Endodermal cell (in vitro differentiated cells): ENCODE measurements around the gene TRPM3. TPM values are rescaled to one million over a fixed set of nuclear protein-coding genes. Genes with fewer than 3 reads are reported as not detected.

Experiments used
- DNase-seq: peaks from one replicate; pipeline ENCODE4 v3.0.0-alpha.2; 2017
- H3K27ac ChIP-seq: 2 replicates; pipeline ENCODE4 v1.5.1; 2013; ENCODE audit warnings: mild to moderate bottlenecking, low read depth, low read length, moderate library complexity
- H3K27me3 ChIP-seq: 2 replicates; pipeline ENCODE4 v1.6.1; 2013; ENCODE audit warnings: mild to moderate bottlenecking, low read length, moderate library complexity; ENCODE audit not compliant: insufficient read depth, control insufficient read depth, poor library complexity, severe bottlenecking
- H3K36me3 ChIP-seq: 2 replicates; pipeline ENCODE4 v1.7.0; 2013; ENCODE audit warnings: mild to moderate bottlenecking, low read length, moderate library complexity; ENCODE audit not compliant: control insufficient read depth, insufficient read depth
- H3K4me1 ChIP-seq: one replicate; pipeline ENCODE4 v1.7.0; 2013; ENCODE audit warnings: low read length; ENCODE audit not compliant: control insufficient read depth, insufficient read depth
- H3K4me3 ChIP-seq: 2 replicates; pipeline ENCODE4 v1.5.1; 2013; ENCODE audit warnings: mild to moderate bottlenecking, low read length, moderate library complexity
- H3K9ac ChIP-seq: 2 replicates; pipeline ENCODE4 v1.6.1; 2013; ENCODE audit warnings: mild to moderate bottlenecking, low read length, moderate library complexity; ENCODE audit not compliant: poor library complexity, severe bottlenecking; ENCODE audit errors: extremely low read depth
- H3K9me3 ChIP-seq: 2 replicates; pipeline ENCODE4 v1.6.1; 2013; ENCODE audit warnings: mild to moderate bottlenecking, low read length, moderate library complexity; ENCODE audit not compliant: control insufficient read depth
- H3K27ac Mint-ChIP-seq: 2 replicates; pipeline ENCODE4 v1.8.0; 2020; ENCODE audit warnings: mixed read lengths
- H3K27me3 Mint-ChIP-seq: 2 replicates; pipeline ENCODE4 v1.8.0; 2021; ENCODE audit warnings: mild to moderate bottlenecking, mixed read lengths; ENCODE audit not compliant: insufficient read depth
- H3K36me3 Mint-ChIP-seq: 2 replicates; pipeline ENCODE4 v1.8.0; 2020; ENCODE audit warnings: low read depth, mixed read lengths
- H3K4me1 Mint-ChIP-seq: 2 replicates; pipeline ENCODE4 v1.8.0; 2020; ENCODE audit warnings: mixed read lengths
- H3K4me3 Mint-ChIP-seq: 2 replicates; pipeline ENCODE4 v1.8.0; 2020; ENCODE audit warnings: mild to moderate bottlenecking, moderate library complexity, mixed read lengths
- H3K9me3 Mint-ChIP-seq: 2 replicates; pipeline ENCODE4 v1.8.0; 2020; ENCODE audit warnings: mild to moderate bottlenecking, mixed read lengths
- WGBS, 2 experiments: methylation state at CpG; one replicate each; pipeline versions ENCODE4 v1.1.5 to v1.1.7; 2013; ENCODE audit warnings: missing lambda C conversion rate in 2 of 2, mixed read lengths in 1 of 2; ENCODE audit not compliant: insufficient coverage in 1 of 2, insufficient read length in 1 of 2; 5-methylcytosine and 5-hydroxymethylcytosine counted together
- total RNA-seq, 2 donors: library from RNA; stranded (reverse); fragmentation: NEBNext Ultra II Directional in 1 of 2; extraction: Animal tissue kit (Norgen Biotek cat#: 25700) in 1 of 2; gene quantifications; 2 replicates in 1 of 2; 3 replicates in 1 of 2; pipeline ENCODE4 v1.2.1, GENCODE V29; 2021
- TF ChIP-seq, protein P1 (sequence below): fragments of 200-600 bp; sonication (generic); conservative IDR thresholded peaks from 2 replicates; pipeline ENCODE4 v1.5.0; 2021; ENCODE audit warnings: antibody characterized with exemption, mild to moderate bottlenecking

The TRPM3 gene
- total RNA-seq, 2 donors from 2014 or later: 1.8 to 2.5 TPM

DNA sequence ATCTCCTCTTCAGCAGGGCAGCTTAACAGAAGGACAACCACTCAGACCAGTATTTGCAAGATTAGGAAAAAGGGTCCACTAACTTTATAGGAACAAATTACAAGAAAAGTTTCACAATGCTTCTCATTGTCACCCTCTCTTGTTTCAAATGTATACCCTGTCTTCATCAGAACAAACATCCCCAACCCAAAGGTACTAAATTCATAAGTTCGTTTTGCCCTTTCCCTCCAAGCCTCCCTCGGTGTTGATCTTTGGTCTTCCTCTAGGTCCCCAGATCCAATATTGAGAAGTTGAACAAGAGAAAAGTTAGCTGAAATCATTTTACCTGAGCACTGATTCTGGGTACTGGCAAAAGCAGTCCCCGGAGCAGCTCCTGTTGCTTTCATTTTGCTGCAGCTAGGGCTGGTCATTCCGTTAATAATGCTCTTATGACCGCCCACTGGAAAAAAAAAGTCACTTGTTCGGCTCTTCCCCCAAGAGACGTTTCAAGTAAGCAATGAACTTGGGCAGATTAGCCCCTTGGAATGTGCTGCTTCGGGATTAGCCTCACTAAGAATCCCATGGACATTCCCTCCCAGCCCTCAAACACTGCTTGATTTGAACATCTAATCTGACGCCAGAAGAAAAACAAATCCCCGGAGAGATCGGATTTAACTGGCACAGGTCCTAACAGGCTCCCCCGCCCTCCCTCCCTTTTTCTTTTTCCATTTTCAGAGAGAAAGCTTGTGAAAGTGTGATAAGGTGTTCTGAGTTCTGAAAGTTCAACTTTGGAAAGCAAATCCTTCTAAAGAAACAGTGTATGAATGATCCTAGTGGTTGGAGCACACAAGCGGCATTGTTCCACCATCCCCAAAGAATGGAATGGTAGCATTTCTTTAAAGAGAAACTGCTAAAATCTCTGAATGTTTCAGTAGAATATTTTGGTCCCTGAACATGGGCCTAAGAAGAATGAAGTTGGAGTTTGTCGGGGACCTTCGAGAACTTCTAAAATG lies 252.5 kb downstream of the TRPM3 start:
- peak overlapping the region; percentile 37 for H3K4me3 Mint-ChIP-seq
- no peaks in the 10 kb centered on the region for H3K27me3 Mint-ChIP-seq
- Histone ChIP-seq H3K4me1 (no peaks in the 10 kb centered on the region), H3K36me3 (no peaks in the 10 kb centered on the region), H3K9ac (no peak overlapping the region), H3K27me3 (peaks cover 8% of the 10 kb centered on the region), H3K9me3 (no peaks in the 10 kb centered on the region), H3K27ac (no peak overlapping the region), H3K4me3 (no peak overlapping the region)
- no peaks in the 10 kb centered on the region for H3K9me3 Mint-ChIP-seq
- DNase-seq: no peak
- TF ChIP-seq, protein P1, sequence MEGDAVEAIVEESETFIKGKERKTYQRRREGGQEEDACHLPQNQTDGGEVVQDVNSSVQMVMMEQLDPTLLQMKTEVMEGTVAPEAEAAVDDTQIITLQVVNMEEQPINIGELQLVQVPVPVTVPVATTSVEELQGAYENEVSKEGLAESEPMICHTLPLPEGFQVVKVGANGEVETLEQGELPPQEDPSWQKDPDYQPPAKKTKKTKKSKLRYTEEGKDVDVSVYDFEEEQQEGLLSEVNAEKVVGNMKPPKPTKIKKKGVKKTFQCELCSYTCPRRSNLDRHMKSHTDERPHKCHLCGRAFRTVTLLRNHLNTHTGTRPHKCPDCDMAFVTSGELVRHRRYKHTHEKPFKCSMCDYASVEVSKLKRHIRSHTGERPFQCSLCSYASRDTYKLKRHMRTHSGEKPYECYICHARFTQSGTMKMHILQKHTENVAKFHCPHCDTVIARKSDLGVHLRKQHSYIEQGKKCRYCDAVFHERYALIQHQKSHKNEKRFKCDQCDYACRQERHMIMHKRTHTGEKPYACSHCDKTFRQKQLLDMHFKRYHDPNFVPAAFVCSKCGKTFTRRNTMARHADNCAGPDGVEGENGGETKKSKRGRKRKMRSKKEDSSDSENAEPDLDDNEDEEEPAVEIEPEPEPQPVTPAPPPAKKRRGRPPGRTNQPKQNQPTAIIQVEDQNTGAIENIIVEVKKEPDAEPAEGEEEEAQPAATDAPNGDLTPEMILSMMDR: no peak
- no peaks in the 10 kb centered on the region for H3K36me3 Mint-ChIP-seq
- H3K4me1 Mint-ChIP-seq: peaks cover 10% of the 10 kb centered on the region
- 89 to 96% methylated on average over 10 to 15 of the region's 15 CpGs for WGBS, 2 experiments
- H3K27ac Mint-ChIP-seq: peak overlapping the region; percentile 20

- TF ChIP-seq, protein P1: no peak
- no peak overlapping the region for H3K4me3 ChIP-seq
- no peak overlapping the region for H3K9ac ChIP-seq
- 86% methylated on average over 1 of the region's 1 CpG; no CpG with 5 or more reads in 1 of the 2 experiments for WGBS, 2 experiments
- H3K36me3 ChIP-seq: no peaks in the 10 kb centered on the region
- H3K4me1 ChIP-seq: no peaks in the 10 kb centered on the region
- no peaks in the 10 kb centered on the region for H3K36me3 Mint-ChIP-seq
- peaks cover 10% of the 10 kb centered on the region for H3K4me1 Mint-ChIP-seq
- no peaks in the 10 kb centered on the region for H3K9me3 ChIP-seq
- no peak for DNase-seq
- H3K4me3 Mint-ChIP-seq: peak overlapping the region; percentile 37
- H3K27me3 Mint-ChIP-seq: no peaks in the 10 kb centered on the region
- H3K27ac ChIP-seq: no peak overlapping the region
- no peaks in the 10 kb centered on the region for H3K9me3 Mint-ChIP-seq
- H3K27ac Mint-ChIP-seq: no peak overlapping the region
- H3K27me3 ChIP-seq: peaks cover 8% of the 10 kb centered on the region
These were observed 253.4 kb downstream of the TRPM3 start for GRCh38 chr9:70868041-70868440.

GRCh38 chr9:70865471-70865870 lies 255.9 kb downstream of the TRPM3 start:
- TF ChIP-seq, protein P1: no peak
- H3K9me3 Mint-ChIP-seq: no peaks in the 10 kb centered on the region
- H3K4me1 ChIP-seq: no peaks in the 10 kb centered on the region
- H3K27me3 Mint-ChIP-seq: no peaks in the 10 kb centered on the region
- H3K27ac ChIP-seq: no peak overlapping the region
- H3K36me3 Mint-ChIP-seq: no peaks in the 10 kb centered on the region
- 94% methylated on average over 2 of the region's 2 CpGs for WGBS, 2 experiments
- H3K27ac Mint-ChIP-seq: no peak overlapping the region
- H3K4me3 Mint-ChIP-seq: no peak overlapping the region
- no peaks in the 10 kb centered on the region for H3K36me3 ChIP-seq
- no peaks in the 10 kb centered on the region for H3K9me3 ChIP-seq
- H3K27me3 ChIP-seq: peaks cover 8% of the 10 kb centered on the region
- H3K4me1 Mint-ChIP-seq: peaks cover 10% of the 10 kb centered on the region
- DNase-seq: no peak
- H3K9ac ChIP-seq: no peak overlapping the region
- H3K4me3 ChIP-seq: no peak overlapping the region
